A673 (cell line): ENCODE data around the gene SYTL3.

ENCODE experiments used
- CTCF ChIP-seq: fragments of 300-800, 200-600 bp; sonication (generic); conservative IDR thresholded peaks from 2 replicates; pipeline ENCODE4 v1.5.1; 2017; ENCODE audit warnings: low read depth, mild to moderate bottlenecking, antibody characterized with exemption, low read length, moderate library complexity, mixed read lengths
- EZH2 ChIP-seq: fragments of 200-600 bp; sonication (generic); IDR thresholded peaks from 2 replicates; pipeline ENCODE4 v1.6.1; 2017; ENCODE audit warnings: borderline replicate concordance, low read depth, mild to moderate bottlenecking, mixed read lengths, antibody characterized with exemption, low read length; ENCODE audit not compliant: poor library complexity, severe bottlenecking

DNA sequence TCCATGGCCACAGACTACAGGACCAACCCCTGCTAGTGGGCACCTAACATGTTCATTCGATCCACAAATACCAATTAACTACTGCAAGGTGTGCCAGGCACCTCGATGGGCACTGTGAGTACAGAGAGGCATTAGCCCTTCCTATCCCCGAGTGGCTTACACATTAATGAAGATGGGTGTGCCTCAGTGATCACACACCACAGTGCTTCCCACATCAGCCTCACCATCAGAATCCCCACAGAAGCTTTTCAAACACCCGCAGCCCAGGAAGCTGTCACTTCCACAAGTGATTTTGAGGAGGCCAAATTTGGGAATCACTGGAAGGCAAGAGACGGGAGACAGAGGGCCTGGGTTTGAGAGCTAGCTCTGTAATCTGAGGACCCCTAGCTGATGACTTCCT, 145.7 kb downstream of the SYTL3 start:
- TF ChIP-seq CTCF (no peak), EZH2 (no peak)
